ENCODE data around the gene PDSS2.
A peak's percentile ranks its signal among the peaks of the same experiment; 100 is the strongest.
"Not testable (repeated sequence)": the region's sequence is repeated elsewhere in the genome, so short reads cannot be mapped to it uniquely, and the experiment has no call there.

PDSS2 gene

GRCh38 chr6:107144014-107144413 is 315.4 kb downstream of the PDSS2 start:
- H3K36me3 ChIP-seq (ENCODE audit: control insufficient read depth, low read length) = no peaks in the 10 kb centered on the region
- H3K9me3 ChIP-seq (ENCODE audit: control insufficient read depth, insufficient read depth, low read length) = no peaks in the 10 kb centered on the region
- H3K27me3 ChIP-seq (ENCODE audit: control insufficient read depth, low read length) = no peaks in the 10 kb centered on the region
- TF ChIP-seq CTCF (IDR thresholded peaks at IDR 0.05; ENCODE audit: low read depth, low read length, poor library complexity, severe bottlenecking) = no peak
- TF ChIP-seq EZH2phosphoT487 (IDR thresholded peaks at IDR 0.05; ENCODE audit: borderline replicate concordance, low read length) = no peak
- no peaks in the 10 kb centered on the region for H3F3A ChIP-seq (ENCODE audit: control insufficient read depth, insufficient read depth)
- no peaks in the 10 kb centered on the region for H3K9me2 ChIP-seq (replicated peaks; ENCODE audit: control insufficient read depth, low read length)
- peaks cover 15% of the 10 kb centered on the region for H3K4me1 ChIP-seq (ENCODE audit: control insufficient read depth, low read length)
- H3K79me2 ChIP-seq (ENCODE audit: control insufficient read depth, low read length) = no peaks in the 10 kb centered on the region
- H4K20me1 ChIP-seq (ENCODE audit: control insufficient read depth, insufficient read depth, low read depth, low read length) = no peaks in the 10 kb centered on the region
- no peak overlapping the region for H3K27ac ChIP-seq (ENCODE audit: low read depth, low read length)
- H3K4me3 ChIP-seq (ENCODE audit: low read length) = no peak overlapping the region
- H3K4me2 ChIP-seq (ENCODE audit: low read length) = no peak overlapping the region

GRCh38 chr6:107140581-107140980 is 318.8 kb downstream of the PDSS2 start:
- Histone ChIP-seq H3K36me3 (ENCODE audit: control insufficient read depth, low read length) (no peaks in the 10 kb centered on the region), H3K9me3 (ENCODE audit: control insufficient read depth, insufficient read depth, low read length) (no peaks in the 10 kb centered on the region), H3K4me2 (ENCODE audit: low read length) (peak overlapping the region; percentile 57), H3K4me1 (ENCODE audit: control insufficient read depth, low read length) (peaks cover 15% of the 10 kb centered on the region), H3K27me3 (ENCODE audit: control insufficient read depth, low read length) (no peaks in the 10 kb centered on the region), H3K4me3 (ENCODE audit: low read length) (peak overlapping the region; percentile 42; the same call in 1 of the 2 replicates), H4K20me1 (ENCODE audit: control insufficient read depth, insufficient read depth, low read depth, low read length) (no peaks in the 10 kb centered on the region), H3K9me2 (replicated peaks; ENCODE audit: control insufficient read depth, low read length) (no peaks in the 10 kb centered on the region), H3K27ac (ENCODE audit: low read depth, low read length) (no peak overlapping the region), H3F3A (ENCODE audit: control insufficient read depth, insufficient read depth) (no peaks in the 10 kb centered on the region), H3K79me2 (ENCODE audit: control insufficient read depth, low read length) (no peaks in the 10 kb centered on the region)
- TF ChIP-seq CTCF (IDR thresholded peaks at IDR 0.05; ENCODE audit: low read depth, low read length, poor library complexity, severe bottlenecking) (no peak), EZH2phosphoT487 (IDR thresholded peaks at IDR 0.05; ENCODE audit: borderline replicate concordance, low read length) (no peak)

GRCh38 chr6:107136324-107136723 is 323.0 kb downstream of the PDSS2 start:
- not testable (repeated sequence) for H3K36me3 ChIP-seq (ENCODE audit: control insufficient read depth, low read length); H3K4me3 ChIP-seq (ENCODE audit: low read length); H3K4me2 ChIP-seq (ENCODE audit: low read length); H4K20me1 ChIP-seq (ENCODE audit: control insufficient read depth, insufficient read depth, low read depth, low read length); H3K79me2 ChIP-seq (ENCODE audit: control insufficient read depth, low read length); H3K9me3 ChIP-seq (ENCODE audit: control insufficient read depth, insufficient read depth, low read length); H3K9me2 ChIP-seq (replicated peaks; ENCODE audit: control insufficient read depth, low read length); H3F3A ChIP-seq (ENCODE audit: control insufficient read depth, insufficient read depth); H3K27me3 ChIP-seq (ENCODE audit: control insufficient read depth, low read length); H3K27ac ChIP-seq (ENCODE audit: low read depth, low read length)
- peaks cover 15% of the 10 kb centered on the region for H3K4me1 ChIP-seq (ENCODE audit: control insufficient read depth, low read length)

GRCh38 chr6:107135048-107135680 is 324.2 kb downstream of the PDSS2 start:
- H3K27me3 ChIP-seq (ENCODE audit: control insufficient read depth, low read length); H4K20me1 ChIP-seq (ENCODE audit: control insufficient read depth, insufficient read depth, low read depth, low read length); H3K4me1 ChIP-seq (ENCODE audit: control insufficient read depth, low read length); H3F3A ChIP-seq (ENCODE audit: control insufficient read depth, insufficient read depth); H3K9me2 ChIP-seq (replicated peaks; ENCODE audit: control insufficient read depth, low read length); H3K36me3 ChIP-seq (ENCODE audit: control insufficient read depth, low read length); H3K9me3 ChIP-seq (ENCODE audit: control insufficient read depth, insufficient read depth, low read length); H3K4me3 ChIP-seq (ENCODE audit: low read length); H3K27ac ChIP-seq (ENCODE audit: low read depth, low read length); H3K4me2 ChIP-seq (ENCODE audit: low read length); H3K79me2 ChIP-seq (ENCODE audit: control insufficient read depth, low read length): not testable (repeated sequence)

All from DOHH2 (cell line).